Measurements from ENCODE around the gene AGER.
"Not testable (repeated sequence)": the region's sequence is repeated elsewhere in the genome, so short reads cannot be mapped to it uniquely, and the experiment has no call there.

The AGER gene

DNA sequence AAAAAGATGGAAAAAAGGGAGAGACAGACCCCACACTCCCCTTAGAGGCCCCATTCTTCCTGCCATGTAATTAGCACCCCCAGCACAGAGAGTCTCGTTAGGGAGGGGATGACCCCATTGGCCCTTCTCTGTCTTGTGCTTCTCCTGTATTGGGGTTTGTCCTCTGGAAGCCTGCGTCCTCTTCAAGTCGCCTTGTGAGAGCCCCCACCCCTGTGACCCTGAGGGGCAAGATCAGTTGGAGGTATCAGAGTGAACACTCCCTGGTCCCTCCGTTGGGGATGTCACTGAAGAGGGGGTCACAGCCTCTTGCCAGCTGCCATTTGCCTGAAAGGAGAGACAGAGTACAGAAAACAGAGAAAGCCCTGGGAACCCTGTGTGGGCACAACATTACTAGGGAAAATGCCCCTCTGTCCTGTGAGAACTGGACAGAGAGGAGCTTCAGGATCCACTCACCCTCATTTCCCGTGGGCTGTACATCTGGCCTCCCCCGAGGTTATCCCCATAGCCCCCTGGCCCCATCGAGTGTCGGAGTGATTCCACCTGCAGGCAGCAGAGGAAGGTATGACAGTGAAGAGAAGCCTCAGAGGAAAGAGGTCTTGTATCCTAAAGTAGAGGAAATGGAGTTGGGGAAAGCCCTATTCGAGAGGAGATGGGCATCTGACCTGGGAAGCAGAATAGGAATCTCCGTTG, 2.2 kb upstream of the AGER start:
- not testable (repeated sequence) for DNase-seq (ENCODE audit: low read depth in 3 of 3)

DNA sequence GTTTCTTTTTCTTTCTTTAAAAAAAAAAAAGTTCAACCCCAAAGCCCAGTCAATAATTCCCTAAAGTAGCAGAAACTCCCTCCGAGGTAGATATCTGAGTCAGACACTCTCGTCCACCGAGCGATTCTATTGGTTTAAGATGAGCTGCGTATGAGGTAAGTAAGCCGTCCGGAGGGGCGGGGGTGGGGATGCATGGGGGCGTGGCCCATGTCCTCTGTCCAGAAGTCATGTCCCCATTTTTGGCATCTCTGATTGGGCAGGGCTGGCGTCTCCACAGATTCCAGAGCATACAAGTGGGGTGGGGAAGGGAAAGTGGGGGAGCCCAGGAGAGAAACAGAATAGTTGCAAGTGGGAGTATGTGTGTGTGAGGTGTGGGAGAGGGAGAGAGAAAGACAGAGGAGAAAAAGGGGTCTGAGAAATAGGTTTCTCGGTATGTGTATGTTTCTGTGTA, 1.7 kb upstream of the AGER start:
- peak in 1 of 3 donors; percentile 34 for DNase-seq (ENCODE audit: low read depth in 3 of 3)

GRCh38 chr6:32183483-32184083, 470 bp downstream of the AGER start:
- no peak for DNase-seq (ENCODE audit: low read depth in 3 of 3)

GRCh38 chr6:32183030-32183429, 1.0 kb downstream of the AGER start:
- no peak for DNase-seq (ENCODE audit: low read depth in 3 of 3)

- DNase-seq (ENCODE audit: low read depth in 3 of 3): no peak
Measured at GRCh38 chr6:32182555-32182981, 1.5 kb downstream of the AGER start.

- no peak for DNase-seq (ENCODE audit: low read depth in 3 of 3)
Measured at GRCh38 chr6:32181915-32182529, 2.0 kb downstream of the AGER start.

GRCh38 chr6:32181148-32181702, 2.8 kb downstream of the AGER start:
- DNase-seq (ENCODE audit: low read depth in 3 of 3): no peak

DNA sequence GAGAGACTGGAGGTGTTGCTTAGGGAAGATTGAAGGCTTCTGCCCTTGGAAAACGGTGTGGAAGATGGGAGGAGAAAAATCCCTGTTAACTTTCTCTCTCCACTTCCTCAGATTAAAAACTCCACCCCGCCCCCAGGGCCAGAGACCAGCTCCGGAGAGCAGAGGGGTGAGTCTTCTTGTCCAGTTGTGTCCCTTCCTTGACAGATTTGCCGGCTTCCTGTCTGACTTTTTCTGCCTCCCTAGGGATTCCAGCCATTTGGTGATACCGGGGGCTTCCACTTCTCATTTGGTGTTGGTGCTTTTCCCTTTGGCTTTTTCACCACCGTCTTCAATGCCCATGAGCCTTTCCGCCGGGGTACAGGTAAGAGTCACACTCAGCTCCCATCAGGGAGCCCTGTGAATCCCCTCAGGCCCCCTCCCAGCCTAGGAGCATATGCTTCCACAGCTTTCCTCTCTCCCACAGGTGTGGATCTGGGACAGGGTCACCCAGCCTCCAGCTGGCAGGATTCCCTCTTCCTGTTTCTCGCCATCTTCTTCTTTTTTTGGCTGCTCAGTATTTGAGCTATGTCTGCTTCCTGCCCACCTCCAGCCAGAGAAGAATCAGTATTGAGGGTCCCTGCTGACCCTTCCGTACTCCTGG, 4.2 kb downstream of the AGER start:
- DNase-seq (ENCODE audit: low read depth in 3 of 3): no peak

DNA sequence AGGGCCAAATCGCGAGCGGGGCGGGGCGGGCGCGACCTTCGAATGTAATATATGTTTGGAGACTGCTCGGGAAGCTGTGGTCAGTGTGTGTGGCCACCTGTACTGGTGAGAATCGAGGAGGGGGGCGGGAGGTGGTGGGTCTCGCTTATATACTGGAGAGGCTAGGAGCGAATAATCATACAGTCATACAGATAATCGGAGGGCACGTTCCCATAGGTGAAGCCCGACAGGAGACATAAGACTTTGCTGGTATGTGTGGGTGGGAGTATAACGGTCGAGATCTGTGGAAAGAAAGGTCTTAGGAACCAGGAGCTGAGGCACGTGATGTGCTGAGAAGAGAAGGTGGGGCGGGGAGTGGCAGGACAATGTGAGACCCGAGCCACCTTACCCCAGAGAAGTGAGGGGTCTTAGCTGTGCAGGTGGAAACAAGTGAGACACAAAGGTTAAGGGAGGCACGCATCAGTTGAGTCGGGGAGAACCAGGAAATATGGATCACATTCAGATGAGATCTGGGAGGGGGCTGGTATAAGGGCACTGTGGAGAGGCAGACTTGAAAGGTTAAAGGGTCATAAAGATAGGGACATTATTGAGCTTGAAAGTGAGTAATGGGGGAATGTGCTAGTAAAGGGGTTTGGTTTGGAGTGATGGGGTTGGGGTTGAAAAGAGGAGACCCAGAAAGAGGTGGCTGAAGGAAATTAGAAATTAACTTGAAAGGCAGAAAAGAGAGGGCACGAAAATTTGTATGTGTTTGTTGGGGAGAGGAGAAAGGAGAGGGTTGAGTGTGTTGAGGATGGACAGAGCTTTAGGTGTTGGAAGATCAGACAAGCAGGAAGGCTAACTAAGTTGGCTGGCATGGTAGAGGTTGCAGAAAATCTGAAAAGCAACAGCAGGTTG, 5.3 kb downstream of the AGER start:
- no peak for DNase-seq (ENCODE audit: low read depth in 3 of 3)

- peak; percentile 82 to 92 (median 90) for DNase-seq (ENCODE audit: low read depth in 3 of 3)
Measured at GRCh38 chr6:32177788-32178546, 6.1 kb downstream of the AGER start, which contains the start of gene RNF5. TSS of gene RNF5 (plus strand) at chr6:32178405. CDS start at chr6:32178512, 107 bp downstream.

DNA sequence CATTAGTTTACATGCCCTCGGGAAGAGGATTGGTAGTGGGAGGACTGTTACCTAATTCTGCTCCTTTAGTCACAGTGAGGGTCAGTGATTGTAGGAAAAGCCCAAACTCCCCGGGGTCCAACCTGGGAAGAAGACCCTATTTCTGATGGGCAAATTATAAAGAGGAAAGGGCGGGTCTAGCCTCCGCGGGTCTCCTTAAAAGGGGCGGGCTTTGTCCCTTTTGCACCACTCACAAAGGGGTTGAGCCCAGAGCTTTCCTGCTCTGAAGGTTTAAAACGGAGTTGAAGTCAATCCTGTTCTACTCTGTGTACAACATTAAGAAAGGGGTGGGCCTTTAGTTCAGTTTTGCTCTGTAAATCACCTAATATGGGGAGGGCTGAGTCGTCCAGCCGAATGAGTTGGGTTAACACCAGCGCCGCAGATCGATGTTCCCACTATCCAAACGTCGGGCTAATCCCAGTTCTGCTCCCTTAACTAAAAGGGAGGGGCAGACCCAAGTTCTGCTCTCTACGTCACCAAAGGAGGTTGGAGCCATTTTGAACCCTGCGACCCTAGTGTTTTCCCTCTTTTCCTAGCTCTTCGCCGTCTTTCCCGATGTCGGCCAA, 6.8 kb downstream of the AGER start:
- DNase-seq (ENCODE audit: low read depth in 3 of 3): no peak

- DNase-seq (ENCODE audit: low read depth in 3 of 3): no peak
Measured at GRCh38 chr6:32176476-32177182, 7.4 kb downstream of the AGER start.

DNA sequence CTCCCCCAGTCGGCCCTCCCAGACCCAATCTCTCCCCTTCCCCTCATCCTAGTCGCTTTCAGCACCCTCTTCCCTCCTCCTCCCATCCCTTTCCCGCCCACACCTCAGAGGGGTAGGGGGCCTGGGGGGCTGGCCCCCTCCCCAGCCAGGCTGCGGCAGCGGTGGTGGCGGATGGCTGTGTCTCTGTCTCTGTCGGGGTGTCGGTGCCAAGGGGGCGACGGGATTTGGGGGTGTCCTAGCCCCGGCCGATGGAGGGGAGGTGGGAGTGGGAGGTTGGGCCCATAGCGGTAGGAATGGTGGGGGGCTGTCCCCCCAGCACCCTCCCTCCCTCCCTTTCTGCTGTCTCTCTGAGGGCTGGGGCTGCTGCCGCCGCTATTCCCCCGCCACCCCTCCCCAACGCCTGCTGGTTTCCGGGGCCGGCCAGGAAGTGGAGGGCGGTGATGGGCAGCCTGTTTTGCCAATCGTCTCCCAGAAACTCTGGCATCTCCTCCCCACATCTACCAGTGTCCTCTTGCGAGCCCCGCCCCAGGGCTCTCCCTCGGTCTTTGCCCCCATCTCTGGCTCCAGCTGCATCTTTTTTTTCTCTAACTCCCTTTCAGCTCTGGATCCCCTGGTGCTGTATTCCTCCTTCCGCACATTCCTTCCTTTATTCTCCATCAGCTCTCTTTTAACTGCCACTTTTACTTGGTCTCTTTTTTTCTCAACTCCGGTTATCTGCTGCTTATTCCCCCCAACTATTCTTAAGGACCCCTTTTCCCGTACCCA, 8.2 kb downstream of the AGER start, which contains the start of gene AGPAT1:
Gene AGPAT1 (minus strand): TSS at position 374 of the 765 bp plus-strand sequence. CDS start 4,588 bp downstream, outside the sequence.
- DNase-seq (ENCODE audit: low read depth in 3 of 3): peak; percentile 93 to 95 (median 93)

DNA sequence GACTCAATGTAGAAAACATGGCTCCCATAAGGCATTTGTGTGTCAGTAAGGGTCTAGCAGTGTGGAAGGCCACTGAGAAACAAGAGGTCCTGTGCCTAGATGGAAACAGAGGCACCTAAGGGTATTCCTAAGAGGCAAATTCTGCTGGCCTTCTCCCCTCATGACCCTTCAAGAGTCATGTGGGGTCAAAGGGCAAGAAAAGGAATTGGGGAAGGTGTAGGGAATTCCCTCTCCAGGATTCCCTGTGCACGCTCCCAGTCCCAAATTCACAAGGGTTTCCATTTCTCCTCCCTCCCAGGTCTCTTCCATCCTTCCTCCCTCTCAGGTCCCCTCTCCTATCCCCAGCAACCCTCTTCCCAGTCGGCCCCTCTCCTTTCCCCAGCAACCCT, 8.7 kb downstream of the AGER start:
- DNase-seq (ENCODE audit: low read depth in 3 of 3): no peak

DNA sequence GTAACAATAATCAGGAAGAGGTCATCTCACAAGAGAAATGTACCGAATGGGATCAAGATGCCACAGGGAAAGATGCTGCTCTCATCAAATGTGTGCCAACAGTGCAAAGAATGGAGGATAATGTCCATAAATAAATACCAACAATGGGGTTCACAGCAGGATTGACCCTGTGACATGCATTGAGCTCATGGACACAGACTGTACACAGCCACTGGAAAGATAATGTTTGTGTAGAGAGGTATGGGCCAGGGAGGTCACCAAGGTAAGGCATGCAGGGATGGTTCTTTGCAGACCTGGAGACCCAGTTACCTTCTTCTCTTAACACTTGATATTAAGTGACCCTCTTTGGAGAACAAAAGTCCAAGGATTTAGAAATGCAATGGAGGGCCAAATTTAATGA, 9.6 kb downstream of the AGER start:
- no peak for DNase-seq (ENCODE audit: low read depth in 3 of 3)

DNA sequence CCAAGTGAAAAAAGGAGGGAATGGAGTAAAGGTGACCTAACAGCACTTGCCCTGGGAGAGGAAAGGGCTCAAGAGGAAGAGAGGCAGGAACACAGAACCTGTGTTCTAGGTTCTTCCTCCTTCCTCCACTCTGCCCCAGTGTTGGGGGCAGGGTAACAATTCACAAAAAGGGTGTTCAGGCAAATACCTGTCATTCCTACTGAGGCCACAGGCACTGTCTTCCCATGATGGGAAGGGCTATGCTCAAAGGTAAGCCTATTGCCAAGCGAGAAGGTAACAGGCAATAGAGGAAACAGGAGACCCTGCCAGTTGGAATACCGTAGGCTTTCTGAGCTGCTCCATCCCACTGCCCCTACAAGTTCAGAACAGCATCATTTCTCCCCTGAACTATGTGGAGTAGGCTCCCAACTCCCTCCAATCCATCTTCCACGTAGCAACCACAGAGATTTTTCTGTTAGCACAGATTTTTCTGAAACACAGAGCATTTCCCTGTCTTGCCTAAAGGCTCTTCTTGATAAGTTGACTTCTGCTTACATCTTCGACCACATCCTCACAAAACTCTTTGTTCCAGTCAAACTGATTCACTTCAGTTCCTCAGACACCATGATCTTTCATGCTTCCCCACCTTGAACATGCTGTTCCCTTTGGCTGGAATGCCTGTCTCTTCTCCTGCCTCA, 10.9 kb downstream of the AGER start:
- no peak for DNase-seq (ENCODE audit: low read depth in 3 of 3)

- DNase-seq (ENCODE audit: low read depth in 3 of 3): no peak
Measured at GRCh38 chr6:32171234-32171633, 12.8 kb downstream of the AGER start.

DNA sequence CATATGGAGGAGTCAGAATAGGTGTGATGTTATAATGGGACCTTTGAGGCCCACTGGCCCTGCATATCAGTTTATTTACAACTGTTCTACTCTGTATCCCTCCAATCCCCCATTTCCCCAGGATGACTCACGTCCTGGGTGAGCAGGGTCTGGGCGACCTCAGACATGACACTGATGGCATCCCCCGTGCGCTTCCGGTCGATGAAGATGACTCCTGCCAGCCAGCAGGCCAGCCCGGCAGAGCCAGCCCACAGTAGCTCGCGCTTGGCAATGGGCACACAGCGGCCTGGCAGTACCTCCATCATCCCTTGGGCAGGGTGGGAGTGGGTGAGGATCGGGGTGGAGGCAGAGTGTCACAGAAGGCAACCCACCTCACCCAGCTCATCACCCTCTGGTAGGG, 13.8 kb downstream of the AGER start:
- no peak for DNase-seq (ENCODE audit: low read depth in 3 of 3)
